Amniotic stem cell (primary cell): ENCODE data around the gene C4A.
"Not testable (repeated sequence)": the region's sequence is repeated elsewhere in the genome, so short reads cannot be mapped to it uniquely, and the experiment has no call there.

Experiments
- DNase-seq: peaks from one replicate; lab custom pipeline; 2025; lab: John Stamatoyannopoulos, UW

C4A gene

DNA sequence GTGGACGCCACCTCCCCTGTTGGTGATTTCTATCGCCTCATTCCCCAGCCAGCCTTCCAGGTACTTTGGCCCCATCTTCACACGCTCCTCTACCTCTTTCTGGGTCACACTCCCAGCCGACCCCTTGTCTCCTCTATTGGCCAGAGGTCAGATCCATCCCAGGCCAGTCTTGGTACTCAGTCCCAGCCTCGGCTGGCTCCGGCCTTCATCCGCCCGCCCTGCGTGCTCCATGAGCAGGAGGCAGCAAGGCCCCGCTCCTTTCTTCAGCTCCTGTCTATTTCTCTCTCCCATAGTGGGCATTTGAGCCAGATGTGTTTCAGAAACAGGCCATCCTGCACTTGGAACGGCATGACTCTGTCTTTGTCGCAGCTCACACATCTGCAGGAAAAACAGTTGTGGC, 20.2 kb upstream of the C4A start:
- no peak for DNase-seq

GRCh38 chr6:31963921-31964320, 17.9 kb upstream of the C4A start:
- no peak for DNase-seq

- no peak for DNase-seq
Measured at GRCh38 chr6:31965700-31966099, 16.2 kb upstream of the C4A start.

DNA sequence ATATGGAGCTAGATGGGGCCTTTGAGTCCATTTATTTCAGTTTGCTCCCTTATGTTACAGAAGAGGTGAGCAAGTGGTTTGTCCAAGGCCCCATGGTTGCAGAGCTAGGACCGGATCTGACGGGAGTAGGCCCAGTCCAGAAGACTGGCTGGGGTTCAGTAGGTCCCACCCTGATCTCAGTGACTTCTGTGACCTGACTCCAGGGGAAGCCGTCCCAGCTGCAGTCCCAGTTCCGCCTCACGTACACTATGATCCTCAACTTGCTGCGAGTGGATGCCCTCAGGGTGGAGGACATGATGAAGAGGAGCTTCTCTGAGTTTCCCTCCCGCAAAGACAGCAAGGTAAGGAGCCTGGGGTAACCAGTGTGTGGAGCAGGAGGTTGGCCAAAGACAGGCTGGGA, 15.4 kb upstream of the C4A start:
- no peak for DNase-seq

DNA sequence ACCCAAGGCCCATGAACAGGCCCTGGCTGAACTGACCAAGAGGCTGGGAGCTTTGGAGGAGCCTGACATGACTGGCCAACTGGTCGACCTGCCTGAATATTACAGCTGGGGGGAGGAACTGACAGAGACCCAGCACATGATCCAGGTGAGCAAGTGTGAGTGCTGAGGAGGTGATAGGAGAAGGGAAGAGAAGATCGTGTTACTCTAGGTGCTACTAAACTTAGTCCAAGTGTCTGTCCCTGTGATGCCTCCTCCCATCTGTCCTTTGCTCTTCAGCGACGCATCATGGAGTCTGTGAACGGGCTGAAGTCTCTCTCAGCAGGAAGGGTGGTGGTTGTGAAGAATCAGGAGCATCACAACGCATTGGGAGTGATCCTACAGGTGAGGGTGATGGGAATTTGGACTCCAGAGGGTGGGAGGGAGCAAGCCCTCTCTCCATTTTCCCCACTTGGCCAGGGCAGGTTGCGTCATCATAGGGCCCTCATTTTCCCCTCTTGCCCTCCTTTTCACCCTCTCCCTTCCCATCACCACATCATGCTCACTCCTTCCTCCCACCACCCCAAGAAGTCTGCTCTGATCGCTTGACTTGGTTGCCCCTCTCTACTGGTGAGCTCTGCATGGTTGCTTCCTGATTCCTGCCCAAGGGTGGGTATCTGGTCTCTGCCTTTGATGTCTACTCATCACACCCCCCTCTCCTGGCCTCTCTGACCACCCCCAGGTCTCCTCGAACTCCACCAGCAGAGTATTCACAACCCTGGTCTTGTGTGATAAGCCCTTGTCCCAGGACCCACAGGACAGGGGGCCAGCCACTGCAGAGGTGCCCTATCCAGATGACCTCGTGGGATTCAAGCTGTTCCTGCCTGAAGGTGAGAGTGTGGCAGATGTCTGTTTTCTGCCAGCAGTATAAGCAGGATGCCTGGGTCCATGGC, 14.6 kb upstream of the C4A start:
- DNase-seq: no peak

- no peak for DNase-seq
Measured at GRCh38 chr6:31967926-31968320, 13.9 kb upstream of the C4A start.

- no peak for DNase-seq
Measured at GRCh38 chr6:31968326-31968725, 13.5 kb upstream of the C4A start.

GRCh38 chr6:31968791-31969711, 12.8 kb upstream of the C4A start:
- no peak for DNase-seq

DNA sequence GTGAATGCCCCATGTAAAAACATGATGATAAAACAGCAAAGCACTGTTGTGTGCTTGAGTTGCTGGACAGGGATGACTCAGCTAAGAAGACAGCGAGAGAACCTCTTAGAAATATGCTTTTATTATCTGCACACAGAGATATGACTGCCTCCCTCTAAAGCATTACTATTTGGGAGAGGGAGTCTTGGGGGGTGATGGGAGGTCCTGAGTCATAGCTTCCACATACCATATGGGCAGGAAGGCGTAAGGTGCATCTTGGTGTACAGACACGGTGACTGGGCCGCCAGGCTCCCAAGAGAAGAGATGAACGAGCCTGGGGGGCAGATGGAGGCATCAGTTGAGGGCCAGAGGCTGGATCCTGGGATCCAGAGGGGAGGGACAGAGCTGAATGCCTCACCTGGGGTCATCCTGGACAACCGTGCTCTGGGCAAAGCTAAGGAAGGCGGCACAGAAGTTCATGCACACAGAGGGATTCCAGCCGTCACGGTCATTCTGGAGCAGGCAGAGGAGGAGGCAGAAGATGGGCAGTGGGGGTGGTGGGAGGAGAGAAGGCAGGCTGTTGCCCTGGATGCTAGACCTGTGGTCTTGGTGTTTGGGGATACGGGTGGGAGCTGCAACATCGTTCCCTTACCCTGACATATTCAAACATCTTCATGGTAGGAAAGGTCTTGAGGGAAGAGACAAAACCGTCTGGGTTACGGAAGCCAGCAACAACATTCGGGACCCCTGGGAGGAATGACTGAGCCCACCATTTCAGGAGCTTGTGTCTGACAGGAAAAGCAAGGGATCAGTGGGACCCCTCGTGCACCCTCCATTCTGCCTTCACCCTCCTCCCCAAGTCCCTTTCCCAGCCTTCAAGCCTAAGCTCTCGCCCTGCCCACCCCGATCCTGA, 11.9 kb upstream of the C4A start:
- no peak for DNase-seq

GRCh38 chr6:31970604-31971271, 11.1 kb upstream of the C4A start:
- no peak for DNase-seq

DNA sequence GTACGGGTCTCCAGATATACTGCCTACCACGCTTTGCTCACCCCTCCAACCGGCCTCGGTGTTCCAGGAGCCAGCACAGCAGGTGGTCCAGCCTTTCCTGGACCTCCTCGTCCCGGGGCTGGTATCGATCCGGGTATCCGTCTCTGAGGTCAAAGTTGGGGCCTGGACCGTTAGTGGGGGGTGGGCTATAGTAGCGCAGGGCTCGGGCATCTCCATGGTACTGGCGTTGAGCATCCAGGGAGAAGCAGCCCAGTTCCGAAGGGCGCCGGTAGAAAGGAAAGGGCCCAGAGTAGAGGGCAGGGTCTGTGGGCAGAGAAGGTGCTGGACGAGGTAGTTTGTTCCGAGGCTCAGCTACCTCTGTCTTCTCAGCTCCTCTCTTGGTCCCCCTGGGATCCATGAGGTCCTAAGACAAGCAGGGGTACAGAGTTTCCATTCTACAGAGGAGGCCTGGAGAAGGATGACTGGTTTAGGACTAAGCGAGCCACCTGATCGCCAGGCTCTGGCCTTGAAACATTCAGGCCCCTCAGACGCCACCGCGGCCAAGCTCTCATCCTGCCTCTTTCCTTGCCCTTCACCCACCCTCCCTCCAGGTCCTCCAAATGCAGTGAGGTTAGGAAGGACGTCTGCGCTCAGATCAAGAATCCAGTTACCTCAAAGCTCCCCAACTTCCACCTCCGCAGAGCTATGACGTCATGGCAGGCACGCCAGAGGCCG, 10.4 kb upstream of the C4A start:
- no peak for DNase-seq

GRCh38 chr6:31971993-31972708, 9.7 kb upstream of the C4A start, which contains the start of gene DXO:
Gene DXO, minus strand, starts transcription at chr6:31972138. Its CDS starts 463 bp downstream, at chr6:31971675.
- peak; percentile 99 for DNase-seq

DNA sequence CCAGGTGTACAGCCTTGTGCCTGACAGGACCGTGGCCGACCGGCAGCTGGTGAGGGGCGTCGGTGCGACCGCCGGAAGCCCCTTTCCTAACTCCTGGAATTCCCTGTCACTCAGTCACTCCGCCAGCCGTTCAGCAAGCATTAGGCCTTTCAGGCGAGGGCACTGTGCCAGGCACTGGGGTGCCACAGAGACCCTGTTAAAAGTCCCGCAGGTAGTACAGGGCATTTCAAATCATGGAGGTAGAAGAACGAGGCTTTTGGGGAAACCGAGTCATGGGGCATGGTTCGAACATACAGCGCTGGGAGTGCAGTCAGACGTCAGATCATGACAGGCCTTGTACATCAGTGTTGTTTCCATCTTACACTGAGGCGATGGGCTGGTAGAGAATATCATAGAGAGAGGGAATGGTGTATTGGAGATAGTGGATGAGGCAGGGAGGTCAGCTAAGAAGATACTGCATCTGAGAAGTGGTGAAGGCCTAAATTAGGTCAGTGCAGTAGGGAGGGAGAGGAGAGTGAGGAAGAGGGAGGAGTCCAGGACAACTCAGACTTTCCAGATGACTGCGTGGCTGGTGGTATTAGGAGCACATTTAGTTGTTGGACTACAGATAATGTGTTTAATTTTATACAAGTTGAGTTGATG, 9.0 kb upstream of the C4A start:
- DNase-seq: peak; percentile 3

- DNase-seq: not testable (repeated sequence)
Measured at GRCh38 chr6:31976065-31976464, 5.8 kb upstream of the C4A start.

DNA sequence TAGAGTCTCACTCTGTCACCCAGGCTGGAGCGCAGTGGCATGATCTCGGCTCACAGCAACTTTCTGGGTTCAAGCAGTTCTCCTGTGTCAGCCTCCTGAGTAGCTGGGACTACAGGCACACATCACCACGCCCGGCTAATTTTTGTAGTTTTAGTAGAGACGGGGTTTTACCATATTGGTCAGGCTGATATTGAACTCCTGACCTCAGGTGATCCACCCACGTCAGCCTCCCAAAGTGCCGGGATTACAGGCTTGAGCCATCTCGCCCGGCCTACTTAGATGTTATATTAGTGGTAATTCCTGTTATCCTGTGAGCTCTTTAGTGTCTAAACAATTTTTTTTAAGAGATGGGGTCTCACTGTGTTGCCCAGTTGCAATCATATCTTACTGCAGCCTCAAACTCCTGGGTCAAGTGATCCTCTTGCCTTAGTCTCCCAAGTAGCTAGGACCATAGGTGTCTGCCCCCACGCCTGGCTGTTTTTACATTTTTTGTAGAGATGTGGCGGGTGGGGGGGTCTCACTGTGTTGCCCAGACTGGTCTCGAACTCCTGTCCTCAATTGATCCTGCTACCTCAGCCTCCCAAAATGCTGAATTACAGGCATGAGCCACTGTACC, 3.9 kb upstream of the C4A start:
- DNase-seq: no peak

- DNase-seq: no peak
Measured at GRCh38 chr6:31978831-31979230, 3.0 kb upstream of the C4A start.

- DNase-seq: no peak
Measured at GRCh38 chr6:31979238-31979898, 2.5 kb upstream of the C4A start.

- not testable (repeated sequence) for DNase-seq
Measured at GRCh38 chr6:31980195-31980876, 1.5 kb upstream of the C4A start.
